Epithelial cell of esophagus (primary cell): ENCODE data around the gene PARVB.
A peak's percentile ranks its signal among the peaks of the same experiment; 100 is the strongest.

Experiments
- DNase-seq: peaks from one replicate; pipeline ENCODE4 v3.0.0; 2010; ENCODE audit warnings: low read depth
- H3K4me3 ChIP-seq: 2 replicates; pipeline ENCODE4 v1.5.1; 2011; ENCODE audit warnings: mild to moderate bottlenecking, low read length, control low read depth
- TF ChIP-seq, protein P1 (sequence below): IDR thresholded peaks from 2 replicates; pipeline ENCODE4 v1.5.1; 2011; ENCODE audit warnings: low read depth, mild to moderate bottlenecking, low read length, control low read depth, inconsistent platforms; ENCODE audit not compliant: insufficient read depth; ENCODE audit errors: missing control alignments

PARVB gene

GRCh38 chr22:43992331-43992821 lies 31.7 kb upstream of the PARVB start:
- DNase-seq: no peak
- TF ChIP-seq, protein P1, sequence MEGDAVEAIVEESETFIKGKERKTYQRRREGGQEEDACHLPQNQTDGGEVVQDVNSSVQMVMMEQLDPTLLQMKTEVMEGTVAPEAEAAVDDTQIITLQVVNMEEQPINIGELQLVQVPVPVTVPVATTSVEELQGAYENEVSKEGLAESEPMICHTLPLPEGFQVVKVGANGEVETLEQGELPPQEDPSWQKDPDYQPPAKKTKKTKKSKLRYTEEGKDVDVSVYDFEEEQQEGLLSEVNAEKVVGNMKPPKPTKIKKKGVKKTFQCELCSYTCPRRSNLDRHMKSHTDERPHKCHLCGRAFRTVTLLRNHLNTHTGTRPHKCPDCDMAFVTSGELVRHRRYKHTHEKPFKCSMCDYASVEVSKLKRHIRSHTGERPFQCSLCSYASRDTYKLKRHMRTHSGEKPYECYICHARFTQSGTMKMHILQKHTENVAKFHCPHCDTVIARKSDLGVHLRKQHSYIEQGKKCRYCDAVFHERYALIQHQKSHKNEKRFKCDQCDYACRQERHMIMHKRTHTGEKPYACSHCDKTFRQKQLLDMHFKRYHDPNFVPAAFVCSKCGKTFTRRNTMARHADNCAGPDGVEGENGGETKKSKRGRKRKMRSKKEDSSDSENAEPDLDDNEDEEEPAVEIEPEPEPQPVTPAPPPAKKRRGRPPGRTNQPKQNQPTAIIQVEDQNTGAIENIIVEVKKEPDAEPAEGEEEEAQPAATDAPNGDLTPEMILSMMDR: no peak
- H3K4me3 ChIP-seq: no peak overlapping the region

- TF ChIP-seq, protein P1: peak; percentile 98
- peak; percentile 56 for DNase-seq
- no peak overlapping the region for H3K4me3 ChIP-seq
Measured at GRCh38 chr22:43993072-43993760, 30.9 kb upstream of the PARVB start.

- no peak overlapping the region for H3K4me3 ChIP-seq
- TF ChIP-seq, protein P1: no peak
- no peak for DNase-seq
Measured at GRCh38 chr22:43994006-43994405, 30.1 kb upstream of the PARVB start.

DNA sequence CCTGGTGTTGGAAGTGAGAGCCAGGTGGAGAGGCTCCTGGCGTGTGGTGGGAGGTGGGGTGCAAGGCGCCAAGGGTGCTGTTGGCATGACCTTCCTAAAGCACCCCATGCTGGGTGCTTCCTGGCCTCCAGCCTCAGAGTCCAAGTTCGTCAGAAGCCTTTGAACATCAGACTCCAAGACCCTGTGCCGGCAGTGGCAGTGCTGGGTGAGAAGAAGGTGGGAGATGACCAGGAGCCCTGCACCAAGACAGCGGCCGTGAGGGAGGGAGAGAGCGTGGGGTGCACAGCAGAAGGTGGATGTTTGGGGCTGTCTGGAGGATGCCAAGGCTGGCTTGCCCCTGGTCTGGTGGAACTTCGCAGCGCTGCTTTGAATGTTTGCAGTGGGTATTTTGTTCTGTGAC lies 29.7 kb upstream of the PARVB start:
- TF ChIP-seq, protein P1: no peak
- no peak for DNase-seq
- no peak overlapping the region for H3K4me3 ChIP-seq

DNA sequence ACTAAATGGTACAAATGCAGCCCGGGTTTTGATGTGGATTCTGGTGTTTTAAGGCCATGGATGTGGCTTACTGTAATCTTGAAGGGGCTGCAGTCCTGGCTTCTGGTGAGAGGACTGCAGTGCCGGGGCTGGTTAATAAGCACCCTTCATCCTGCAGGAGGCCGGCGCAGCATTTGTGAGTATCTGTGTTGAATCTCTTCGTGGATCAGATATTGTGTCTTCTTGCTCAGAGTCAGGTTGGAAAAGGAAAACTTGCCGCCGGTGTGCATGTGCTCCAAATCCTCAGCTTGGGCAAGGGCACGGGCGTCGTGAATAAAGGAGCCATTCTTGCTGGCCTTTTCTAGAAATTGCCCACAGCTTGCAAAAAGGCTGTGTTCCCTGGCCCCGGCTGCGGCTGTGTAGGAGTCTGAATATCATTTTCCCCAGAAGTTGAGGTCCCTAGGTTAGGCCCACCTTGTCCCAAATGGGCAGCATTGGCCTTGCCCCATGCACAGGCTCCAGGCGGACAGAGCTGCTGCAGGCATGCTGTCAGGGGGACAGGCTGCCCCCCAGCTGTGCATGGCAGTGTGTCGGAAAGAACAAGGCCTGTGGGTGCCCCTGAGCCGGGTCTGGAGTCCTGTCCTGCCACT lies 28.9 kb upstream of the PARVB start:
- no peak overlapping the region for H3K4me3 ChIP-seq
- DNase-seq: no peak
- TF ChIP-seq, protein P1: no peak

DNA sequence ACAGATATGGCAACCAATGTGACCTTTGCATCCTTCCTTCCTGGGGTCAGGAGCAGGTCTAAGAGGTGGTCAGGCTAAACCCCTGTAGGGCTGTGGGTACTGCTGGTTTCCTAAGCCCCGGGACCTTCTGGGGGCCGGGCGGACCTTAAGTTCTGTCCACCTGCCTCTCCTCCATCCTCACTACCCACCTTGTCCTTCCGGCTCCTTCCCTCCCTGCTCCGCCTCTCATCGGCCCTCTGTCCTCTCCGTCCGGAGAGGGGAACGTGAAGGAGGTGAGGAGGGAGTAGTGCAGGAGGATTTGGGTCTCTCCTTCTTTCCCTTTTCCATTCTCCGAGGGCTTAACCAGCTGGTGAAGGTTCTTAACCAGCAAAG lies 28.3 kb upstream of the PARVB start:
- DNase-seq: no peak
- no peak overlapping the region for H3K4me3 ChIP-seq
- TF ChIP-seq, protein P1: no peak
